HepG2 (cell line): Measurements from ENCODE around the gene TAMALIN. TPM values are rescaled to one million over a fixed set of nuclear protein-coding genes. Genes with fewer than 3 reads are reported as not detected.

ENCODE experiments used
- ELF4 ChIP-seq: sonication (generic); formaldehyde crosslinking; IDR thresholded peaks from 2 replicates; pipeline ENCODE4 v1.5.0; 2020; ENCODE audit warnings: missing genetic modification reagents, mild to moderate bottlenecking, moderate library complexity, borderline replicate concordance
- MBNL3 ChIP-seq: fragments of 250-450 bp; sonication (Bioruptor Pico); conservative IDR thresholded peaks from 2 replicates; pipeline ENCODE4 v1.8.0; 2022; ENCODE audit warnings: mild to moderate bottlenecking, inconsistent platforms
- PLSCR1 ChIP-seq: sonication (generic); formaldehyde crosslinking; IDR thresholded peaks from 2 replicates; pipeline ENCODE4 v1.5.0; 2020; ENCODE audit warnings: missing genetic modification reagents, mild to moderate bottlenecking, borderline replicate concordance
- RELA ChIP-seq: sonication (generic); formaldehyde crosslinking; IDR thresholded peaks from 2 replicates; pipeline ENCODE4 v1.4.0; 2020; ENCODE audit warnings: missing genetic modification reagents
- SCMH1 ChIP-seq: sonication (generic); formaldehyde crosslinking; IDR thresholded peaks from 2 replicates; pipeline ENCODE4 v1.9.0; 2021; ENCODE audit warnings: missing genetic modification reagents, mild to moderate bottlenecking, borderline replicate concordance
- SP5 ChIP-seq: IDR thresholded peaks from 2 replicates; pipeline ENCODE4 v1.6.1; 2016; ENCODE audit warnings: low read depth, borderline replicate concordance
- SRSF4 ChIP-seq: fragments of 200-400 bp; formaldehyde crosslinking; IDR thresholded peaks from one replicate; pipeline ENCODE4 v1.6.1; 2018; ENCODE audit warnings: mild to moderate bottlenecking, low read depth, low read length, moderate library complexity; ENCODE audit not compliant: poor library complexity, severe bottlenecking
- SSRP1 ChIP-seq: IDR thresholded peaks from 2 replicates; pipeline ENCODE4 v1.6.1; 2016; ENCODE audit warnings: control low read depth
- ZBTB33 ChIP-seq: sonication (generic); formaldehyde crosslinking; IDR thresholded peaks from 2 replicates; pipeline ENCODE4 v1.4.0; 2020; ENCODE audit warnings: missing genetic modification reagents
- ZBTB42 ChIP-seq: sonication (generic); formaldehyde crosslinking; IDR thresholded peaks from 2 replicates; pipeline ENCODE4 v1.5.0; 2020; ENCODE audit warnings: mild to moderate bottlenecking, missing genetic modification reagents
- ZBTB8A ChIP-seq: sonication (generic); formaldehyde crosslinking; IDR thresholded peaks from 2 replicates; pipeline ENCODE4 v1.4.0; 2020; ENCODE audit warnings: mild to moderate bottlenecking, low read depth, missing genetic modification reagents, borderline replicate concordance
- ZC3H13 ChIP-seq: sonication (generic); formaldehyde crosslinking; IDR thresholded peaks from 2 replicates; pipeline ENCODE4 v1.8.1; 2023; ENCODE audit warnings: mild to moderate bottlenecking, missing genetic modification reagents, moderate library complexity
- ZNF44 ChIP-seq: sonication (generic); formaldehyde crosslinking; IDR thresholded peaks from 2 replicates; pipeline ENCODE4 v1.5.1; 2020; ENCODE audit warnings: mild to moderate bottlenecking, missing genetic modification reagents
- ZNF83 ChIP-seq: sonication (generic); formaldehyde crosslinking; IDR thresholded peaks from 2 replicates; pipeline ENCODE4 v1.4.0; 2020; ENCODE audit warnings: missing genetic modification reagents, mild to moderate bottlenecking, borderline replicate concordance
- ZNF878 ChIP-seq: sonication (generic); formaldehyde crosslinking; IDR thresholded peaks from 2 replicates; pipeline ENCODE4 v1.8.1; 2023; ENCODE audit warnings: mild to moderate bottlenecking, missing genetic modification reagents, moderate library complexity
- polyA plus RNA-seq, 8 experiments: library from polyadenylated mRNA; depleted of rRNA in 3 of 8; stranded (reverse) in 7 of 8; unstranded in 1 of 8; fragments of >200 nt; fragmentation: Illumina TruSeq in 4 of 8; extraction: Trizol in 4 of 8; gene quantifications; 2 replicates each; pipeline versions ENCODE4 v1.2.1 to v1.2.3, GENCODE V29; 2011 to 2016; ENCODE audit warnings: low read depth in 4 of 8, missing spikeins in 1 of 8, mixed read lengths in 1 of 8; ENCODE audit not compliant: insufficient read depth in 1 of 8
- total RNA-seq, 5 experiments: library from RNA; depleted of rRNA; stranded (reverse); fragments of >200 nt; fragmentation: Illumina TruSeq; extraction: Trizol; gene quantifications; 2 replicates each; pipeline ENCODE4 v1.2.3, GENCODE V29; 2016; ENCODE audit warnings: low read depth in 1 of 5
- TF ChIP-seq, protein P1 (sequence below): sonication (generic); formaldehyde crosslinking; conservative IDR thresholded peaks from 2 replicates; pipeline ENCODE4 v1.4.0; 2020; ENCODE audit warnings: missing genetic modification reagents
- TF ChIP-seq, protein P2 (sequence below): sonication (generic); formaldehyde crosslinking; conservative IDR thresholded peaks from 2 replicates; pipeline ENCODE4 v1.4.0; 2020; ENCODE audit warnings: missing genetic modification reagents
- TF ChIP-seq, protein P3 (sequence below): sonication (generic); formaldehyde crosslinking; IDR thresholded peaks from 2 replicates; pipeline ENCODE4 v1.9.0; 2021; ENCODE audit warnings: missing genetic modification reagents, borderline replicate concordance

Gene TAMALIN
- total and polyA plus RNA-seq, 2 of the 13 experiments (the other 11 are each of a cell fraction or from before 2014, with no cell fraction given), result 2.9 to 10.9 TPM

DNA sequence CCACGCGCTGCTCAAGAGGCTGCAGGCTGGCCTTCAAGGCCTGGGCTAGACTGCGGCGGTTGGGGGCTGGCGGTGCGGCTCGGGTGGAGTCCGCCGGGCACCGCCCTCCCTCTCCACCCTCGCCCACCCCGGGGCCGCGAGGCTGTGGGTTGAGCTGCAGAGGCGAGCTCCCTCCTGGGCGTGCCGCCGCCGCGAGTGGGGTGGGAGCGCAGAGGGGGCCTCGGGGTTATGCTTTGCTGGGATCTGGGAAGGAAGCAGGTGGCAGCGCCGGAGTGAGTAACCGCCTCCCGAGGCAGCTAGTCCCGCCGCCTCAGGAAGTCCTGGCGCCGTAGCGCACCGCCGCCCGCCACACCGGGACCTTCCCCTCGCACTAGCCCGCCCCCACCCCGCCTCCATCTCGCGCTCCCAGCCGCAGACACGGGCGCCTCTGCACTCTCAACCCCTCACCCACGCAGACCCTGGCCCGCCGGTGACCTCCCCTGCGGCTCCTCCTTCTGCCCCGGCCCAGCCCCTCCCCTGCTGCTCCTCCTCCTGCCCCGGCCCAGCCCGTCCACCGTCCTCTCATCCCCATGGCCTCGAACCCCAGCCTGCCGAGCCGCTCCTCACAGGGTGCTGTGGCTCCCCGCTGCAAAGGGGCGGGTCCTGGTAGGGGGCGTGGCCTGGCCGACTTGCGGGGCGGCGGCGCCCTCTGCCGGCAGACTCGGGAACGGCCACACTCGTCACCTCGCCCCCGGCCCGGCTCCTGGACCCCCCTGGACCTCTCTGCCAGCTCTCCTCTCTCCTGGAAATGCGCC, 16.6 kb downstream of the TAMALIN start (continued):
- TF ChIP-seq, protein P1, sequence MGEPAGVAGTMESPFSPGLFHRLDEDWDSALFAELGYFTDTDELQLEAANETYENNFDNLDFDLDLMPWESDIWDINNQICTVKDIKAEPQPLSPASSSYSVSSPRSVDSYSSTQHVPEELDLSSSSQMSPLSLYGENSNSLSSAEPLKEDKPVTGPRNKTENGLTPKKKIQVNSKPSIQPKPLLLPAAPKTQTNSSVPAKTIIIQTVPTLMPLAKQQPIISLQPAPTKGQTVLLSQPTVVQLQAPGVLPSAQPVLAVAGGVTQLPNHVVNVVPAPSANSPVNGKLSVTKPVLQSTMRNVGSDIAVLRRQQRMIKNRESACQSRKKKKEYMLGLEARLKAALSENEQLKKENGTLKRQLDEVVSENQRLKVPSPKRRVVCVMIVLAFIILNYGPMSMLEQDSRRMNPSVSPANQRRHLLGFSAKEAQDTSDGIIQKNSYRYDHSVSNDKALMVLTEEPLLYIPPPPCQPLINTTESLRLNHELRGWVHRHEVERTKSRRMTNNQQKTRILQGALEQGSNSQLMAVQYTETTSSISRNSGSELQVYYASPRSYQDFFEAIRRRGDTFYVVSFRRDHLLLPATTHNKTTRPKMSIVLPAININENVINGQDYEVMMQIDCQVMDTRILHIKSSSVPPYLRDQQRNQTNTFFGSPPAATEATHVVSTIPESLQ (CRISPR knock-in tag), result no peak
- TF ChIP-seq, protein P2, sequence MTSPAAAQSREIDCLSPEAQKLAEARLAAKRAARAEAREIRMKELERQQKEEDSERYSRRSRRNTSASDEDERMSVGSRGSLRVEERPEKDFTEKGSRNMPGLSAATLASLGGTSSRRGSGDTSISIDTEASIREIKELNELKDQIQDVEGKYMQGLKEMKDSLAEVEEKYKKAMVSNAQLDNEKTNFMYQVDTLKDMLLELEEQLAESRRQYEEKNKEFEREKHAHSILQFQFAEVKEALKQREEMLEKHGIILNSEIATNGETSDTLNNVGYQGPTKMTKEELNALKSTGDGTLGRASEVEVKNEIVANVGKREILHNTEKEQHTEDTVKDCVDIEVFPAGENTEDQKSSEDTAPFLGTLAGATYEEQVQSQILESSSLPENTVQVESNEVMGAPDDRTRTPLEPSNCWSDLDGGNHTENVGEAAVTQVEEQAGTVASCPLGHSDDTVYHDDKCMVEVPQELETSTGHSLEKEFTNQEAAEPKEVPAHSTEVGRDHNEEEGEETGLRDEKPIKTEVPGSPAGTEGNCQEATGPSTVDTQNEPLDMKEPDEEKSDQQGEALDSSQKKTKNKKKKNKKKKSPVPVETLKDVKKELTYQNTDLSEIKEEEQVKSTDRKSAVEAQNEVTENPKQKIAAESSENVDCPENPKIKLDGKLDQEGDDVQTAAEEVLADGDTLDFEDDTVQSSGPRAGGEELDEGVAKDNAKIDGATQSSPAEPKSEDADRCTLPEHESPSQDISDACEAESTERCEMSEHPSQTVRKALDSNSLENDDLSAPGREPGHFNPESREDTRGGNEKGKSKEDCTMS (CRISPR knock-in tag), result no peak
- TF ChIP-seq SRSF4 (no peak), ZNF83 (CRISPR knock-in tag) (peak; percentile 83; the same call in 1 of the 2 replicates), ZNF44 (0 out of 2 replicates have a peak, but pooled peaks have one; percentile 75), ELF4 (CRISPR knock-in tag) (no peak), PLSCR1 (CRISPR knock-in tag) (no peak), SCMH1 (CRISPR knock-in tag) (no peak), SSRP1 (no peak), MBNL3 (CRISPR knock-in tag) (no peak), ZNF878 (CRISPR knock-in tag) (no peak), RELA (CRISPR knock-in tag) (no peak), ZBTB42 (no peak), ZC3H13 (CRISPR knock-in tag) (no peak), SP5 (CRISPR knock-in tag) (peak; percentile 41; the same call in 1 of the 2 replicates), ZBTB33 (CRISPR knock-in tag) (no peak), ZBTB8A (no peak)
- TF ChIP-seq, protein P3, sequence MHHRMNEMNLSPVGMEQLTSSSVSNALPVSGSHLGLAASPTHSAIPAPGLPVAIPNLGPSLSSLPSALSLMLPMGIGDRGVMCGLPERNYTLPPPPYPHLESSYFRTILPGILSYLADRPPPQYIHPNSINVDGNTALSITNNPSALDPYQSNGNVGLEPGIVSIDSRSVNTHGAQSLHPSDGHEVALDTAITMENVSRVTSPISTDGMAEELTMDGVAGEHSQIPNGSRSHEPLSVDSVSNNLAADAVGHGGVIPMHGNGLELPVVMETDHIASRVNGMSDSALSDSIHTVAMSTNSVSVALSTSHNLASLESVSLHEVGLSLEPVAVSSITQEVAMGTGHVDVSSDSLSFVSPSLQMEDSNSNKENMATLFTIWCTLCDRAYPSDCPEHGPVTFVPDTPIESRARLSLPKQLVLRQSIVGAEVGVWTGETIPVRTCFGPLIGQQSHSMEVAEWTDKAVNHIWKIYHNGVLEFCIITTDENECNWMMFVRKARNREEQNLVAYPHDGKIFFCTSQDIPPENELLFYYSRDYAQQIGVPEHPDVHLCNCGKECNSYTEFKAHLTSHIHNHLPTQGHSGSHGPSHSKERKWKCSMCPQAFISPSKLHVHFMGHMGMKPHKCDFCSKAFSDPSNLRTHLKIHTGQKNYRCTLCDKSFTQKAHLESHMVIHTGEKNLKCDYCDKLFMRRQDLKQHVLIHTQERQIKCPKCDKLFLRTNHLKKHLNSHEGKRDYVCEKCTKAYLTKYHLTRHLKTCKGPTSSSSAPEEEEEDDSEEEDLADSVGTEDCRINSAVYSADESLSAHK, result no peak
